KG1 (cell line): Measurements from ENCODE around the gene GPX6.
"Not testable (repeated sequence)": the region's sequence is repeated elsewhere in the genome, so short reads cannot be mapped to it uniquely, and the experiment has no call there.

Experiments used
- DNase-seq: peaks from one replicate; lab custom pipeline; 2025; lab: John Stamatoyannopoulos, UW

GPX6 gene

GRCh38 chr6:28523241-28523622, 7.6 kb upstream of the GPX6 start:
- DNase-seq = no peak

- no peak for DNase-seq
Measured at GRCh38 chr6:28522594-28523240, 7.1 kb upstream of the GPX6 start.

- no peak for DNase-seq
Measured at GRCh38 chr6:28517964-28518363, 2.4 kb upstream of the GPX6 start.

- not testable (repeated sequence) for DNase-seq
Measured at GRCh38 chr6:28512387-28512786, 3.2 kb downstream of the GPX6 start.

- no peak for DNase-seq
Measured at GRCh38 chr6:28511628-28512300, 3.8 kb downstream of the GPX6 start.

- DNase-seq = no peak
Measured at GRCh38 chr6:28506807-28507475, 8.7 kb downstream of the GPX6 start.

- no peak for DNase-seq
Measured at GRCh38 chr6:28505733-28506132, 9.9 kb downstream of the GPX6 start.

GRCh38 chr6:28502709-28503305, 12.8 kb downstream of the GPX6 start:
- DNase-seq = not testable (repeated sequence)

GRCh38 chr6:28502136-28502535, 13.5 kb downstream of the GPX6 start:
- DNase-seq = not testable (repeated sequence)

GRCh38 chr6:28501259-28501658, 14.3 kb downstream of the GPX6 start:
- DNase-seq = no peak

- DNase-seq = no peak
Measured at GRCh38 chr6:28497893-28498292, 17.7 kb downstream of the GPX6 start.

- no peak for DNase-seq
Measured at GRCh38 chr6:28497306-28497705, 18.3 kb downstream of the GPX6 start.

GRCh38 chr6:28496099-28496779, 19.4 kb downstream of the GPX6 start:
- peak; percentile 2 for DNase-seq

GRCh38 chr6:28491984-28492317, 23.6 kb downstream of the GPX6 start:
- no peak for DNase-seq

- no peak for DNase-seq
Measured at GRCh38 chr6:28490205-28490890, 25.2 kb downstream of the GPX6 start.

GRCh38 chr6:28489366-28490204, 26.0 kb downstream of the GPX6 start:
- peak; percentile 34 for DNase-seq

GRCh38 chr6:28488916-28489365, 26.7 kb downstream of the GPX6 start:
- peak; percentile 66 for DNase-seq

GRCh38 chr6:28486988-28487742, 28.4 kb downstream of the GPX6 start:
- DNase-seq = no peak

- no peak for DNase-seq
Measured at GRCh38 chr6:28486533-28486932, 29.1 kb downstream of the GPX6 start.

- no peak for DNase-seq
Measured at GRCh38 chr6:28485482-28485881, 30.1 kb downstream of the GPX6 start.
